Peyer's patch (tissue), 4 donors: ENCODE data around the gene NBDY. TPM values are rescaled to one million over a fixed set of nuclear protein-coding genes. Genes with fewer than 3 reads are reported as not detected.

Experiments used
- DNase-seq, 3 donors: peaks; one replicate each; pipeline ENCODE4 v3.0.0-alpha.2; 2017 to 2019
- H3K27ac ChIP-seq, 4 donors: fragments of 200-600 bp; sonication (generic); one replicate each; pipeline ENCODE4 v1.5.1; 2016 to 2019
- H3K27me3 ChIP-seq, 2 donors: fragments of 200-600 bp; sonication (generic); one replicate each; pipeline ENCODE4 v1.5.1; 2019
- H3K36me3 ChIP-seq, 3 donors: fragments of 200-600 bp; sonication (generic); one replicate each; pipeline ENCODE4 v1.5.1; 2016 to 2019
- H3K4me1 ChIP-seq, 4 donors: fragments of 200-600 bp; sonication (generic); one replicate each; pipeline ENCODE4 v1.5.1; 2016 to 2019
- H3K4me3 ChIP-seq, 4 donors: fragments of 200-600 bp; sonication (generic); 1 replicate in 3 of 4; 2 replicates in 1 of 4; pipeline ENCODE4 v1.5.1; 2016 to 2019; ENCODE audit warnings: mild to moderate bottlenecking in 1 of 4
- H3K9me3 ChIP-seq, 4 donors: fragments of 200-600 bp; sonication (generic); one replicate each; pipeline ENCODE4 v1.5.1; 2016 to 2019; ENCODE audit warnings: mild to moderate bottlenecking in 1 of 4
- CTCF ChIP-seq, 6 experiments: fragments of 450-650 bp in 4 of 6; fragments of 200-600 bp in 2 of 6; sonication (generic) in 1 of 6; IDR thresholded peaks; one replicate each; pipeline ENCODE4 v1.5.1; 2017 to 2019; ENCODE audit warnings: antibody characterized with exemption in 6 of 6, mild to moderate bottlenecking in 3 of 6, moderate library complexity in 1 of 6
- POLR2A ChIP-seq, 2 donors: fragments of 450-650 bp; IDR thresholded peaks; one replicate each; pipeline ENCODE4 v1.5.1; 2017; ENCODE audit warnings: antibody characterized with exemption in 2 of 2, mild to moderate bottlenecking in 2 of 2, moderate library complexity in 2 of 2
- total RNA-seq, 4 donors: library from RNA; depleted of rRNA; stranded (reverse); fragments of >200 nt; gene quantifications; one replicate each; pipeline ENCODE4 v1.1.0, GENCODE V29; 2016

NBDY gene
- total RNA-seq, 4 donors from 2014 or later = 9.1 to 14.0 (median 12.7) TPM

- no peaks in the 10 kb centered on the region for H3K27me3 ChIP-seq
- DNase-seq = no peak
- H3K4me1 ChIP-seq = no peaks in the 10 kb centered on the region
- H3K9me3 ChIP-seq = no peaks in the 10 kb centered on the region
- no peak overlapping the region for H3K27ac ChIP-seq
- H3K36me3 ChIP-seq = no peaks in the 10 kb centered on the region
- no peak for TF ChIP-seq POLR2A (IDR thresholded peaks at IDR 0.05)
- no peak for TF ChIP-seq CTCF (IDR thresholded peaks at IDR 0.05)
- no peak overlapping the region for H3K4me3 ChIP-seq
Observed at GRCh38 chrX:56833626-56834025, 104.6 kb downstream of the NBDY start.

GRCh38 chrX:56853436-56853835 lies 124.4 kb downstream of the NBDY start:
- no peaks in the 10 kb centered on the region for H3K4me1 ChIP-seq
- no peak for DNase-seq

GRCh38 chrX:56857042-56857441 lies 128.0 kb downstream of the NBDY start:
- no peak overlapping the region for H3K4me3 ChIP-seq
- no peaks in the 10 kb centered on the region for H3K36me3 ChIP-seq
- peaks cover 0 to 3% (median 0%) of the 10 kb centered on the region in 4 donors for H3K9me3 ChIP-seq
- H3K27ac ChIP-seq = no peak overlapping the region
- H3K27me3 ChIP-seq = no peaks in the 10 kb centered on the region
- no peak for DNase-seq
- H3K4me1 ChIP-seq = no peaks in the 10 kb centered on the region
- TF ChIP-seq CTCF (IDR thresholded peaks at IDR 0.05) = no peak

More at GRCh38 chrX:56853436-56853835, 124.4 kb downstream of the NBDY start:
- H3K9me3 ChIP-seq = peaks cover 0 to 3% (median 0%) of the 10 kb centered on the region in 4 donors
- no peak overlapping the region for H3K27ac ChIP-seq
- H3K27me3 ChIP-seq = no peaks in the 10 kb centered on the region
- TF ChIP-seq CTCF (IDR thresholded peaks at IDR 0.05) (no peak), POLR2A (IDR thresholded peaks at IDR 0.05) (no peak)
- no peaks in the 10 kb centered on the region for H3K36me3 ChIP-seq
- no peak overlapping the region for H3K4me3 ChIP-seq

GRCh38 chrX:56860888-56861287 lies 131.8 kb downstream of the NBDY start:
- Histone ChIP-seq H3K27ac (no peak overlapping the region), H3K27me3 (no peaks in the 10 kb centered on the region), H3K9me3 (peaks cover 0 to 3% (median 0%) of the 10 kb centered on the region in 4 donors), H3K4me3 (no peak overlapping the region), H3K36me3 (no peaks in the 10 kb centered on the region), H3K4me1 (no peaks in the 10 kb centered on the region)
- DNase-seq = no peak
- no peak for TF ChIP-seq CTCF (IDR thresholded peaks at IDR 0.05)
- no peak for TF ChIP-seq POLR2A (IDR thresholded peaks at IDR 0.05)

Other genes starting within 250 kb of the NBDY start
- gene UBQLN2, start 165.6 kb upstream of the NBDY start, total RNA-seq = 10 to 100 TPM; 21.5 to 24.3 (median 23.5) TPM